Measurements from ENCODE around the gene ERICH2. TPM values are rescaled to one million over a fixed set of nuclear protein-coding genes. Genes with fewer than 3 reads are reported as not detected.

ERICH2 gene
- total RNA-seq, 4 donors from 2014 or later = not detected

DNA sequence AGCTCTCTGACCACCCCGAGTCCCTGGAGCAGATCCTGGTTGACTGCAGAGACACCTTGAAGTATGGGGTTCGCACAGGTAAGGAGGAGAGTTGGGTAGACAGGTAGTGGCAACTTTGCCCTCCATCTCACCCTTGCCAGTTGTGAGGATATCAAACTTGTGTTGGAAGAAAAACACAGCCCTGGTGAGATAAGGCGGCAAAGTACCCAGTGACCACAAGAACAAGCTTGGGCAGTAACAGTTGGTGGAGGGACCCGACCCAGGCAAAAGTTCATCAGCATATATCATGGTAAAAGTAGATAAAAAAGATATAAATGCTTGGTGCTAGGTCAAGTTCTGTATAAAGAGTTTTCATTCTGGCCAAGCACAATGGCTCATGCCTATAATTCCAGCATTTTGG lies 60.9 kb downstream of the ERICH2 start:
- TF ChIP-seq, protein P1, sequence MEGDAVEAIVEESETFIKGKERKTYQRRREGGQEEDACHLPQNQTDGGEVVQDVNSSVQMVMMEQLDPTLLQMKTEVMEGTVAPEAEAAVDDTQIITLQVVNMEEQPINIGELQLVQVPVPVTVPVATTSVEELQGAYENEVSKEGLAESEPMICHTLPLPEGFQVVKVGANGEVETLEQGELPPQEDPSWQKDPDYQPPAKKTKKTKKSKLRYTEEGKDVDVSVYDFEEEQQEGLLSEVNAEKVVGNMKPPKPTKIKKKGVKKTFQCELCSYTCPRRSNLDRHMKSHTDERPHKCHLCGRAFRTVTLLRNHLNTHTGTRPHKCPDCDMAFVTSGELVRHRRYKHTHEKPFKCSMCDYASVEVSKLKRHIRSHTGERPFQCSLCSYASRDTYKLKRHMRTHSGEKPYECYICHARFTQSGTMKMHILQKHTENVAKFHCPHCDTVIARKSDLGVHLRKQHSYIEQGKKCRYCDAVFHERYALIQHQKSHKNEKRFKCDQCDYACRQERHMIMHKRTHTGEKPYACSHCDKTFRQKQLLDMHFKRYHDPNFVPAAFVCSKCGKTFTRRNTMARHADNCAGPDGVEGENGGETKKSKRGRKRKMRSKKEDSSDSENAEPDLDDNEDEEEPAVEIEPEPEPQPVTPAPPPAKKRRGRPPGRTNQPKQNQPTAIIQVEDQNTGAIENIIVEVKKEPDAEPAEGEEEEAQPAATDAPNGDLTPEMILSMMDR (IDR thresholded peaks at IDR 0.05) = no peak
- no peak for TF ChIP-seq EP300 (IDR thresholded peaks at IDR 0.05)
- no peak for TF ChIP-seq POLR2A (IDR thresholded peaks at IDR 0.05)
- no peak for TF ChIP-seq POLR2AphosphoS5 (IDR thresholded peaks at IDR 0.05)
- 72 to 100% methylated on average over 1 to 2 of the region's 4 CpGs for WGBS, 2 donors (ENCODE audit: low coverage in 1 of 2)
- H3K4me1 ChIP-seq = no peaks in the 10 kb centered on the region
- no peak overlapping the region for H3K27ac ChIP-seq
- no peaks in the 10 kb centered on the region for H3K36me3 ChIP-seq
- ATAC-seq = no peak
- H3K9me3 ChIP-seq = no peaks in the 10 kb centered on the region
- peaks cover 51% of the 10 kb centered on the region for H3K27me3 ChIP-seq
- H3K4me3 ChIP-seq = no peak overlapping the region

DNA sequence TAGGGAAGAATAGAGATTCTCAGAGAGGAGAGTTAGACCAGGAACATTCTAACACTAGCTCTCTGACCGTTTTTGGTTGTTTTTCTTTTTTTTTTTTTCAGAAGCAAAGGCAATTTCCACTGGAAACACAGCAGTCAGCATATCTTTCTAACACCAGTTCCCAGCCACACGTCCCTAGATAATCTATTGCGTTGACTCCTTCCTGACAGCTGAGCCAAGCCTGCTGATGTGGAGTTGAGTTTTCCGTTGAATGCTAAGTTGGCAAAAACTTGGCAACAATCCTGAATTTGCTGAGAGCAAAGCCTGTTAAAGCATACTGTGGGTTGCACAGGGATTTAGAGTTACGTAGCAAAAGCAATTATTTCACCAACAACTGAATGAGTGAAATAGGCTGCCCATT lies 65.8 kb downstream of the ERICH2 start:
- H3K27ac ChIP-seq = no peak overlapping the region
- H3K9me3 ChIP-seq = peaks cover 0 to 6% (median 0%) of the 10 kb centered on the region in 3 donors
- no peak for ATAC-seq
- H3K36me3 ChIP-seq = no peaks in the 10 kb centered on the region
- no peak overlapping the region for H3K4me3 ChIP-seq
- no peaks in the 10 kb centered on the region for H3K4me1 ChIP-seq
- H3K27me3 ChIP-seq = peaks cover 8% of the 10 kb centered on the region
- TF ChIP-seq POLR2A (IDR thresholded peaks at IDR 0.05) = no peak
- TF ChIP-seq EP300 (IDR thresholded peaks at IDR 0.05) = no peak
- TF ChIP-seq POLR2AphosphoS5 (IDR thresholded peaks at IDR 0.05) = no peak
- TF ChIP-seq, protein P1 (IDR thresholded peaks at IDR 0.05) = no peak
- 28 to 30% methylated on average over 5 of the region's 5 CpGs for whole genome bisulfite sequencing, 2 donors (ENCODE audit: low coverage in 1 of 2)

DNA sequence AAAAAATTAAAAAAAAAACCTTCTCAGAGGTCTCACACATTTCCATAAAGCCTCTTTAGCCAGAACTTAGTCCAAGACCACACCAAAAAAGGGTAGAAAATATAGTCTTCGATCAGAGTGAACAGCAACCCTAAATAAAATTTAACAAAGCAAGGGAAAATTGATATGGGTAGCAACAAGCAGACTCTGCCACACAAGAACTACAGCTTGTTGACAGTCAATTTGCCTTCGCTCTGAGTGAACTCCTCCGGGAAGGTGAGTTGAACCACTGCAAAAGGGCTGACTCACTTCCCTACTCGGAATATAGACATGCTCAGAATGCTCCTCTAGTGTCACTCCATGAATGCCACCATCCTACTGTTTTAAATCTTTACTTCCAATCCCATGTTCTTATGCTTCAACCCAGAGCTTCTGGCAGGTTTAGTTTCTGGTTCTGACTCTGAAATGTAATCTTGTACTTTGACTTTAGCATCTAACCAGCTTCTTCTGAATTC lies 70.6 kb downstream of the ERICH2 start:
- Histone ChIP-seq H3K27me3 (peaks cover 7% of the 10 kb centered on the region), H3K9me3 (peaks cover 0 to 6% (median 0%) of the 10 kb centered on the region in 3 donors), H3K4me3 (no peak overlapping the region), H3K27ac (no peak overlapping the region), H3K36me3 (no peaks in the 10 kb centered on the region), H3K4me1 (no peaks in the 10 kb centered on the region)
- no peak for TF ChIP-seq EP300 (IDR thresholded peaks at IDR 0.05)
- TF ChIP-seq POLR2A (IDR thresholded peaks at IDR 0.05) = no peak
- no peak for TF ChIP-seq POLR2AphosphoS5 (IDR thresholded peaks at IDR 0.05)
- TF ChIP-seq, protein P1 (IDR thresholded peaks at IDR 0.05) = no peak
- WGBS, 2 donors (ENCODE audit: low coverage in 1 of 2) = 83 to 86% methylated on average over 4 of the region's 4 CpGs
- no peak for ATAC-seq

GRCh38 chr2:170842785-170843184 lies 72.6 kb downstream of the ERICH2 start:
- WGBS, 2 donors (ENCODE audit: low coverage in 1 of 2) = 43 to 76% methylated on average over 2 of the region's 2 CpGs
- TF ChIP-seq, protein P1 (IDR thresholded peaks at IDR 0.05) = no peak
- TF ChIP-seq POLR2A (IDR thresholded peaks at IDR 0.05) (no peak), EP300 (IDR thresholded peaks at IDR 0.05) (no peak), POLR2AphosphoS5 (IDR thresholded peaks at IDR 0.05) (no peak)
- Histone ChIP-seq H3K36me3 (no peaks in the 10 kb centered on the region), H3K4me1 (no peaks in the 10 kb centered on the region), H3K4me3 (no peak overlapping the region), H3K27ac (no peak overlapping the region), H3K9me3 (peaks cover 0 to 6% (median 0%) of the 10 kb centered on the region in 3 donors), H3K27me3 (no peaks in the 10 kb centered on the region)
- ATAC-seq = no peak

DNA sequence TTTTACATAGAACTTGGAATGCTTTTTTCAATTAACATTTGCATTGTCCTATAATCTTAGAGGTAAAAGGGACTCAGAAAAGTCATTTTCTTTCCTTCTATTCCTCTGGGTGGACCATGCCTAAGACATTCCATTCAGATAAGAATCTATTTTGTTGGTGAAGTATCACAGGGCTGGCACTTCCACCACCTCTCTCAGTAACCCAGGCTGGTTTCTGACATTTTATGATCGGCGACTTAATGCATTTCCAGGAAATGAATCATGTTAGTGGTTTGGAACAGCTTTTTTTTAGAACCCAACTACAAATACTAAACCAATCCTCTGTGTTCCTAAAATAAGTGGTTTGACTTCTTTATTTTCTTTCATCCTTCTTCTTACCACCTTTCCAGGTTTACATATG lies 73.5 kb downstream of the ERICH2 start:
- WGBS, 2 donors (ENCODE audit: low coverage in 1 of 2) = 72% methylated on average over 2 of the region's 2 CpGs; no CpG with 5 or more reads in 1 of the 2 donors
- Histone ChIP-seq H3K4me1 (no peaks in the 10 kb centered on the region), H3K27ac (no peak overlapping the region), H3K4me3 (no peak overlapping the region), H3K9me3 (peaks cover 0 to 6% (median 0%) of the 10 kb centered on the region in 3 donors), H3K36me3 (no peaks in the 10 kb centered on the region), H3K27me3 (no peaks in the 10 kb centered on the region)
- TF ChIP-seq, protein P1 (IDR thresholded peaks at IDR 0.05) = no peak
- TF ChIP-seq POLR2A (IDR thresholded peaks at IDR 0.05) (no peak), EP300 (IDR thresholded peaks at IDR 0.05) (no peak), POLR2AphosphoS5 (IDR thresholded peaks at IDR 0.05) (no peak)
- ATAC-seq = no peak
